ENCODE results near the gene DIS3L. TPM values are rescaled to one million over a fixed set of nuclear protein-coding genes. Genes with fewer than 3 reads are reported as not detected.

The DIS3L gene
- total RNA-seq, 3 donors from 2014 or later (not counting 1 experiment from before 2014, with no cell fraction given): 21.9 to 30.6 (median 28.3) TPM

GRCh38 chr15:66290518-66290917, 2.9 kb upstream of the DIS3L start:
- no peak overlapping the region for H3K27ac Mint-ChIP-seq
- no peaks in the 10 kb centered on the region for H3K36me3 Mint-ChIP-seq
- peaks cover 25% of the 10 kb centered on the region for H3K4me1 ChIP-seq (ENCODE audit: control insufficient read depth, insufficient read depth, low read length)
- H3K36me3 ChIP-seq (ENCODE audit: control insufficient read depth, insufficient read depth, low read length): no peaks in the 10 kb centered on the region
- ATAC-seq (no peak), DNase-seq (peak in 1 of 2 donors; percentile 9)
- H3K9me3 Mint-ChIP-seq: no peaks in the 10 kb centered on the region
- no peak overlapping the region for H3K4me3 Mint-ChIP-seq
- TF ChIP-seq, protein P1, sequence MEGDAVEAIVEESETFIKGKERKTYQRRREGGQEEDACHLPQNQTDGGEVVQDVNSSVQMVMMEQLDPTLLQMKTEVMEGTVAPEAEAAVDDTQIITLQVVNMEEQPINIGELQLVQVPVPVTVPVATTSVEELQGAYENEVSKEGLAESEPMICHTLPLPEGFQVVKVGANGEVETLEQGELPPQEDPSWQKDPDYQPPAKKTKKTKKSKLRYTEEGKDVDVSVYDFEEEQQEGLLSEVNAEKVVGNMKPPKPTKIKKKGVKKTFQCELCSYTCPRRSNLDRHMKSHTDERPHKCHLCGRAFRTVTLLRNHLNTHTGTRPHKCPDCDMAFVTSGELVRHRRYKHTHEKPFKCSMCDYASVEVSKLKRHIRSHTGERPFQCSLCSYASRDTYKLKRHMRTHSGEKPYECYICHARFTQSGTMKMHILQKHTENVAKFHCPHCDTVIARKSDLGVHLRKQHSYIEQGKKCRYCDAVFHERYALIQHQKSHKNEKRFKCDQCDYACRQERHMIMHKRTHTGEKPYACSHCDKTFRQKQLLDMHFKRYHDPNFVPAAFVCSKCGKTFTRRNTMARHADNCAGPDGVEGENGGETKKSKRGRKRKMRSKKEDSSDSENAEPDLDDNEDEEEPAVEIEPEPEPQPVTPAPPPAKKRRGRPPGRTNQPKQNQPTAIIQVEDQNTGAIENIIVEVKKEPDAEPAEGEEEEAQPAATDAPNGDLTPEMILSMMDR (IDR thresholded peaks at IDR 0.05): no peak
- H3K4me3 ChIP-seq (ENCODE audit: low read length): no peak overlapping the region
- H3K27ac ChIP-seq (ENCODE audit: low read length): no peak overlapping the region
- intact Hi-C loops (cut with micrococcal nuclease): no loop called here
- no peaks in the 10 kb centered on the region for H3K9me3 ChIP-seq (ENCODE audit: control insufficient read depth, insufficient read depth, low read length)
- no peaks in the 10 kb centered on the region for H3K27me3 ChIP-seq (ENCODE audit: control insufficient read depth, insufficient read depth, low read length)
- H3K4me1 Mint-ChIP-seq: peaks cover 27 to 28% of the 10 kb centered on the region in 2 donors
- no peaks in the 10 kb centered on the region for H3K27me3 Mint-ChIP-seq (ENCODE audit: low read depth in 2 of 2)

DNA sequence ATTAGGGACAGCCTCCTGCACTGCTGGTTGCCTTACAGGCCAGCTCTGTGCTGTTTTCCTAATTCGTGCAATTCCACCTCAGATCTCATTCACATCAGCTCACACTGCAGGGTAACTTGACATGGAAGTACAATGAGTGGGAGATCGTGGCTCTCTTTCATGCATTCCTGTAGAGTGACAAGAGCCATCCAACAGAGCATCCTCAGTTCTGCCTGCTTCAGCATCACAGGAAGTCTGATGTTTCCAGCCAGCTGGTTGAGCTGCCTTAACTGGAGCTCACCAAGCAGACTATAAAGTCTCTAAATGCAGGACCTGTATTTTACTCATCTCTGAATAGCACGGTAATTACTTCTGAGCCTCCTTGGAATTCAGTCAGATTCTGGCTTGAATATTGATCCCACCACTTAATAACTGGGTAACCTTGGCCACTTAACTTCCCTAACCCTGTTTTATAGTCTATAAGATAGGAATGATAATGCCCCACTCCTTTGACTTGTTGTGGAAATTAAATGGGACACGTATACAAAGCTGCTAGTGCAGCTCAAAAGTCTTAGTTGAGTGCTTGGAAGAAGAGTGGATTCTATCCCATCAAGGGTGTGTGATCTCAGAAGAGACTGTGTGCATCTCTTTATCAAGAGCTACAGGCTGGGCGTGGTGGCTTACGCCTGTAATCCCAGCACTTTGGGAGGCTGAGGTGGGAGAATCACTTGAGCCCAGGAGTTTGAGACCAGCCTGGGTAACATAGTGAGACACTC, 1.4 kb upstream of the DIS3L start:
- Mint-ChIP-seq H3K4me1 (peaks cover 28 to 31% of the 10 kb centered on the region in 2 donors), H3K36me3 (no peaks in the 10 kb centered on the region), H3K9me3 (no peaks in the 10 kb centered on the region), H3K27me3 (ENCODE audit: low read depth in 2 of 2) (no peaks in the 10 kb centered on the region), H3K27ac (peak overlapping the region; percentile 85 to 92), H3K4me3 (peak overlapping the region; percentile 93)
- intact Hi-C loops (cut with micrococcal nuclease): no loop called here
- Histone ChIP-seq H3K9me3 (ENCODE audit: control insufficient read depth, insufficient read depth, low read length) (no peaks in the 10 kb centered on the region), H3K4me3 (ENCODE audit: low read length) (no peak overlapping the region), H3K27me3 (ENCODE audit: control insufficient read depth, insufficient read depth, low read length) (no peaks in the 10 kb centered on the region), H3K36me3 (ENCODE audit: control insufficient read depth, insufficient read depth, low read length) (no peaks in the 10 kb centered on the region), H3K27ac (ENCODE audit: low read length) (peak overlapping the region; percentile 98), H3K4me1 (ENCODE audit: control insufficient read depth, insufficient read depth, low read length) (peaks cover 25% of the 10 kb centered on the region)
- ATAC-seq: no peak
- 90% methylated on average over 5 of the region's 6 CpGs for WGBS (ENCODE audit: insufficient coverage)
- DNase-seq: peak in 1 of 2 donors; percentile 25
- TF ChIP-seq, protein P1 (IDR thresholded peaks at IDR 0.05): no peak

DNA sequence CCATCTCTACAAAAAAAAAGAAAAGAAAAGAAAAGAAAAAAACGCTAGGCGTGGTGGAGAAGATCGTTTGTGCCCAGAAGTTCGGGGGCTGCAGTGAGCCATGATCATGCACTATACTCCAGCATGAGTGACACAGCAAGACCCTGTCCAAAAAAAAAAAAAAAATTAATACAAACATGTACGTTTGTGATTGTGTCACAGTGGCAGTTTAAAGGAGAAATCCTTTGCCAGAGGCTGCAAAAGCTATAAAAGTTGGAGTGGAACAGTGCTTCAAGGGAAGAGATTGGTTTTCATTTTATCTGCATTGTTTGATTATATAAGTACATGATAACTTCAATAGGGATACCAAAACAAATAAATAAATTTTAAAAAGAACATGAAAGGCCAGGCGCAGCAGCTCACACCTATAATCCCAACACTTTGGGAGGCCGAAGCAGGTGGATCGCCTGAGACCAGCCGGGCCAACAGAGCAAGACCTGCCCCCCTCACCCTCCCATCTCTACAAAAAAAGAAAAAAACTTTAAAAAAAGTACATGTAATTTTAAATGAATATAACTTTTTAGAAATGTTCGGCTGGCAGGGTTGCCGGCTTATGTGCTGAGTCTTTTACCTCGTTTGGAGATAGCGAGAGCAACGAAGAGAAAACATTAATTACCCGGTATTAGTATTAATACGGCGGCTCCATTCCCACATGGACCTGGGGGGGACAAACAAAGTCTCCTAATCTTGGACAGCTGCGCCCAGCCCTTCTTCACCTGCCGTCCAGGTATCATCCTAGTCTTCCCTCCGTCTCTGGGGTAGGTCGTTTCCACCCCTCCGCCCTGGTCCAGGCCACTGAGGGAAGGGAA, 573 bp upstream of the DIS3L start:
- H3K9me3 Mint-ChIP-seq: no peaks in the 10 kb centered on the region
- H3K4me3 Mint-ChIP-seq: peak overlapping the region; percentile 93
- 16% methylated on average over 19 of the region's 22 CpGs for WGBS (ENCODE audit: insufficient coverage)
- TF ChIP-seq, protein P1 (IDR thresholded peaks at IDR 0.05): no peak
- Histone ChIP-seq H3K27ac (ENCODE audit: low read length) (peak overlapping the region; percentile 98), H3K4me1 (ENCODE audit: control insufficient read depth, insufficient read depth, low read length) (peaks cover 25% of the 10 kb centered on the region), H3K27me3 (ENCODE audit: control insufficient read depth, insufficient read depth, low read length) (no peaks in the 10 kb centered on the region), H3K4me3 (ENCODE audit: low read length) (peak overlapping the region; percentile 49), H3K36me3 (ENCODE audit: control insufficient read depth, insufficient read depth, low read length) (peaks cover 5% of the 10 kb centered on the region), H3K9me3 (ENCODE audit: control insufficient read depth, insufficient read depth, low read length) (no peaks in the 10 kb centered on the region)
- no peaks in the 10 kb centered on the region for H3K36me3 Mint-ChIP-seq
- peaks cover 28 to 31% of the 10 kb centered on the region in 2 donors for H3K4me1 Mint-ChIP-seq
- intact Hi-C loops (cut with micrococcal nuclease): no loop called here
- no peak for ATAC-seq
- no peak for DNase-seq
- H3K27ac Mint-ChIP-seq: peak overlapping the region; percentile 85 to 92
- no peaks in the 10 kb centered on the region for H3K27me3 Mint-ChIP-seq (ENCODE audit: low read depth in 2 of 2)
